ENCODE data around the gene SMYD3.

Gene SMYD3

GRCh38 chr1:245915841-245916240 lies 591.2 kb downstream of the SMYD3 start:
- DNase-seq (ENCODE audit: low spot score in 2 of 2) (no peak), ATAC-seq (ENCODE audit: low read depth) (no peak)
- H3K4me3 Mint-ChIP-seq = no peak overlapping the region
- no peaks in the 10 kb centered on the region for H3K27me3 Mint-ChIP-seq
- H3K27ac Mint-ChIP-seq = no peak overlapping the region
- H3K4me1 Mint-ChIP-seq = no peaks in the 10 kb centered on the region
- peaks cover 23% of the 10 kb centered on the region for H3K36me3 Mint-ChIP-seq
- H3K9me3 Mint-ChIP-seq = peaks cover 9% of the 10 kb centered on the region

- Mint-ChIP-seq H3K4me1 (no peaks in the 10 kb centered on the region), H3K9me3 (peaks cover 8% of the 10 kb centered on the region), H3K27me3 (no peaks in the 10 kb centered on the region), H3K36me3 (peaks cover 22% of the 10 kb centered on the region), H3K27ac (no peak overlapping the region), H3K4me3 (no peak overlapping the region)
- ATAC-seq (ENCODE audit: low read depth) (no peak), DNase-seq (ENCODE audit: low spot score in 2 of 2) (no peak)
Observed at GRCh38 chr1:245915406-245915805, 591.7 kb downstream of the SMYD3 start.

GRCh38 chr1:245908543-245908942 lies 598.5 kb downstream of the SMYD3 start:
- H3K27ac Mint-ChIP-seq = no peak overlapping the region
- DNase-seq (ENCODE audit: low spot score in 2 of 2) = no peak
- H3K36me3 Mint-ChIP-seq = peaks cover 22% of the 10 kb centered on the region
- H3K27me3 Mint-ChIP-seq = no peaks in the 10 kb centered on the region
- H3K4me3 Mint-ChIP-seq = no peak overlapping the region
- H3K4me1 Mint-ChIP-seq = no peaks in the 10 kb centered on the region
- no peak for ATAC-seq (ENCODE audit: low read depth)
- peaks cover 3% of the 10 kb centered on the region for H3K9me3 Mint-ChIP-seq

GRCh38 chr1:245906207-245906606 lies 600.9 kb downstream of the SMYD3 start:
- H3K27me3 Mint-ChIP-seq = no peaks in the 10 kb centered on the region
- no peak overlapping the region for H3K4me3 Mint-ChIP-seq
- peaks cover 15% of the 10 kb centered on the region for H3K36me3 Mint-ChIP-seq
- H3K9me3 Mint-ChIP-seq = no peaks in the 10 kb centered on the region
- H3K27ac Mint-ChIP-seq = no peak overlapping the region
- DNase-seq (ENCODE audit: low spot score in 2 of 2) (no peak), ATAC-seq (ENCODE audit: low read depth) (no peak)
- peaks cover 4% of the 10 kb centered on the region for H3K4me1 Mint-ChIP-seq

GRCh38 chr1:245903851-245904250 lies 603.2 kb downstream of the SMYD3 start:
- Mint-ChIP-seq H3K4me1 (peaks cover 4% of the 10 kb centered on the region), H3K36me3 (peaks cover 12% of the 10 kb centered on the region), H3K4me3 (no peak overlapping the region), H3K9me3 (no peaks in the 10 kb centered on the region), H3K27me3 (no peaks in the 10 kb centered on the region), H3K27ac (no peak overlapping the region)
- DNase-seq (ENCODE audit: low spot score in 2 of 2) (no peak), ATAC-seq (ENCODE audit: low read depth) (no peak)

GRCh38 chr1:245901565-245901964 lies 605.5 kb downstream of the SMYD3 start:
- no peak overlapping the region for H3K27ac Mint-ChIP-seq
- DNase-seq (ENCODE audit: low spot score in 2 of 2) (no peak), ATAC-seq (ENCODE audit: low read depth) (no peak)
- peaks cover 10% of the 10 kb centered on the region for H3K36me3 Mint-ChIP-seq
- H3K4me1 Mint-ChIP-seq = peaks cover 9% of the 10 kb centered on the region
- H3K27me3 Mint-ChIP-seq = no peaks in the 10 kb centered on the region
- no peaks in the 10 kb centered on the region for H3K9me3 Mint-ChIP-seq
- H3K4me3 Mint-ChIP-seq = no peak overlapping the region

- DNase-seq (ENCODE audit: low spot score in 2 of 2) (no peak), ATAC-seq (ENCODE audit: low read depth) (no peak)
- peaks cover 10% of the 10 kb centered on the region for H3K36me3 Mint-ChIP-seq
- H3K9me3 Mint-ChIP-seq = no peaks in the 10 kb centered on the region
- H3K4me3 Mint-ChIP-seq = no peak overlapping the region
- H3K27me3 Mint-ChIP-seq = no peaks in the 10 kb centered on the region
- H3K27ac Mint-ChIP-seq = no peak overlapping the region
- H3K4me1 Mint-ChIP-seq = peaks cover 14% of the 10 kb centered on the region
Observed at GRCh38 chr1:245901037-245901436, 606.0 kb downstream of the SMYD3 start.

GRCh38 chr1:245898581-245898980 lies 608.5 kb downstream of the SMYD3 start:
- ATAC-seq (ENCODE audit: low read depth) = no peak
- Mint-ChIP-seq H3K4me3 (no peak overlapping the region), H3K27ac (no peak overlapping the region), H3K27me3 (no peaks in the 10 kb centered on the region), H3K9me3 (peaks cover 3% of the 10 kb centered on the region), H3K4me1 (peaks cover 14% of the 10 kb centered on the region), H3K36me3 (peaks cover 17% of the 10 kb centered on the region)
- DNase-seq (ENCODE audit: low spot score in 2 of 2) = no peak

GRCh38 chr1:245896258-245896657 lies 610.8 kb downstream of the SMYD3 start:
- Mint-ChIP-seq H3K4me1 (peaks cover 10% of the 10 kb centered on the region), H3K27me3 (no peaks in the 10 kb centered on the region), H3K9me3 (peaks cover 6% of the 10 kb centered on the region), H3K36me3 (peaks cover 22% of the 10 kb centered on the region), H3K27ac (peak overlapping the region; percentile 32), H3K4me3 (no peak overlapping the region)
- DNase-seq (ENCODE audit: low spot score in 2 of 2) (no peak), ATAC-seq (ENCODE audit: low read depth) (no peak)

GRCh38 chr1:245895455-245895959 lies 611.6 kb downstream of the SMYD3 start:
- Mint-ChIP-seq H3K27ac (peak overlapping the region; percentile 32), H3K36me3 (peaks cover 25% of the 10 kb centered on the region), H3K27me3 (no peaks in the 10 kb centered on the region), H3K4me1 (peaks cover 10% of the 10 kb centered on the region), H3K9me3 (peaks cover 6% of the 10 kb centered on the region), H3K4me3 (no peak overlapping the region)
- DNase-seq (ENCODE audit: low spot score in 2 of 2) = no peak
- ATAC-seq (ENCODE audit: low read depth) = no peak

GRCh38 chr1:245894843-245895242 lies 612.2 kb downstream of the SMYD3 start:
- no peak overlapping the region for H3K27ac Mint-ChIP-seq
- no peak for DNase-seq (ENCODE audit: low spot score in 2 of 2)
- no peak overlapping the region for H3K4me3 Mint-ChIP-seq
- H3K36me3 Mint-ChIP-seq = peaks cover 31% of the 10 kb centered on the region
- ATAC-seq (ENCODE audit: low read depth) = no peak
- H3K4me1 Mint-ChIP-seq = peaks cover 10% of the 10 kb centered on the region
- H3K9me3 Mint-ChIP-seq = peaks cover 11% of the 10 kb centered on the region
- no peaks in the 10 kb centered on the region for H3K27me3 Mint-ChIP-seq

- no peak for DNase-seq (ENCODE audit: low spot score in 2 of 2)
- no peak for ATAC-seq (ENCODE audit: low read depth)
- Mint-ChIP-seq H3K4me1 (peaks cover 6% of the 10 kb centered on the region), H3K4me3 (no peak overlapping the region), H3K9me3 (peaks cover 11% of the 10 kb centered on the region), H3K27me3 (no peaks in the 10 kb centered on the region), H3K27ac (no peak overlapping the region), H3K36me3 (peaks cover 35% of the 10 kb centered on the region)
Observed at GRCh38 chr1:245893025-245893424, 614.1 kb downstream of the SMYD3 start.

GRCh38 chr1:245888809-245889208 lies 618.3 kb downstream of the SMYD3 start:
- no peak for DNase-seq (ENCODE audit: low spot score in 2 of 2)
- Mint-ChIP-seq H3K27me3 (no peaks in the 10 kb centered on the region), H3K9me3 (peaks cover 10% of the 10 kb centered on the region), H3K36me3 (peaks cover 41% of the 10 kb centered on the region), H3K27ac (no peak overlapping the region), H3K4me3 (no peak overlapping the region), H3K4me1 (no peaks in the 10 kb centered on the region)
- no peak for ATAC-seq (ENCODE audit: low read depth)

- Mint-ChIP-seq H3K4me3 (no peak overlapping the region), H3K27ac (no peak overlapping the region), H3K4me1 (no peaks in the 10 kb centered on the region), H3K27me3 (no peaks in the 10 kb centered on the region), H3K9me3 (peaks cover 5% of the 10 kb centered on the region), H3K36me3 (peaks cover 36% of the 10 kb centered on the region)
- no peak for ATAC-seq (ENCODE audit: low read depth)
- no peak for DNase-seq (ENCODE audit: low spot score in 2 of 2)
Observed at GRCh38 chr1:245887829-245888228, 619.2 kb downstream of the SMYD3 start.

- no peak overlapping the region for H3K4me3 Mint-ChIP-seq
- no peaks in the 10 kb centered on the region for H3K9me3 Mint-ChIP-seq
- DNase-seq (ENCODE audit: low spot score in 2 of 2) = no peak
Observed at GRCh38 chr1:245881767-245882391, 625.2 kb downstream of the SMYD3 start.

More at GRCh38 chr1:245881767-245882391, 625.2 kb downstream of the SMYD3 start:
- H3K4me1 Mint-ChIP-seq = no peaks in the 10 kb centered on the region
- H3K36me3 Mint-ChIP-seq = peaks cover 22% of the 10 kb centered on the region
- ATAC-seq (ENCODE audit: low read depth) = no peak
- no peak overlapping the region for H3K27ac Mint-ChIP-seq
- H3K27me3 Mint-ChIP-seq = no peaks in the 10 kb centered on the region
